ENCODE measurements around the gene EDEM2.
A peak's percentile ranks its signal among the peaks of the same experiment; 100 is the strongest.
"Not testable (repeated sequence)": the region's sequence is repeated elsewhere in the genome, so short reads cannot be mapped to it uniquely, and the experiment has no call there.

EDEM2 gene

DNA sequence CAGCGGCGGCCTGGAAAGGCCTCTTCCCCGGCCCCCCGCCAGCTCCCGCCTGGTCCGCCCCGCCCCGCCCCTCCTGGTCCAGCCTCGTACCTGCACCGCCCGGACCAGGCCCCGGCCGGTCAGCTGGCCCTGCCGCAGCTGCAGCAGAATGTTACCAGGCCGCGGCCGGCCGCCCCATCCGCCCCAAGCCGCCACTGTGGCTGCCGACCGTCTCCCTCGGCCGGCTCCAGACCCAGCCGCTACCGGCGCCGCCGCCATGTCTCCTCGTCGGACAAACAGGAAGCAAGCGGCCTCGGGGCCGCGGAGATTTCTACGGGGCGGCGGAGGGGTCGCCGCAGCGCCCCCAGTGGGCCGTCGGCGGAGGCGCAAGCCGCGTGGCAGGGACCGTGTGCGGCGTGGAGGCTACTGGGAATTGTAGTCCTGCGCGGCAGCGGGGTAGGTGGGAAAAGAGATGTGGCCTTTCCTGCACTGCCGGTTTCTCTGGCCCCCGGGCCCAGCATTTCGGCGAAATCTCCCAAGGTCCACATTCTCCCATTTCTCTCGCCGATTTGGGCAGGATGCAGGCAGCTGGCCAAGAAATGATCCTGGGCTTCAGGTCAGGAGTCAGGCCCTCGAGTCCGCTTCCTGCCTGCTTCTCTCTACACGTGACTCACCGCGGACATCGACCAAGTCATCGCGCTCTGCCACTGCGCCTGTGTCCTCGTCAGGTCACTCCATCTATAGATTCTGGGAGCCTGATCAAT is 54.4 kb downstream of the EDEM2 start, which contains the start of gene TRPC4AP:
Gene TRPC4AP (minus strand): TSS at position 284 of the 743 bp plus-strand sequence. CDS start 26 bp downstream, at position 258.
- peak within 1 kb of the TSS; percentile 95 for H3K4me3 Mint-ChIP-seq
- peaks cover 56% of the 10 kb centered on the region for H3K4me1 Mint-ChIP-seq
- ATAC-seq, result peak; percentile 94
- H3K27me3 Mint-ChIP-seq, result no peaks in the 10 kb centered on the region
- peak; percentile 87 for DNase-seq
- H3K36me3 Mint-ChIP-seq (ENCODE audit: low read depth), result peaks cover 10% of the 10 kb centered on the region
- H3K9me3 Mint-ChIP-seq, result no peaks in the 10 kb centered on the region
- peak within 1 kb of the TSS; percentile 99 for H3K27ac Mint-ChIP-seq

DNA sequence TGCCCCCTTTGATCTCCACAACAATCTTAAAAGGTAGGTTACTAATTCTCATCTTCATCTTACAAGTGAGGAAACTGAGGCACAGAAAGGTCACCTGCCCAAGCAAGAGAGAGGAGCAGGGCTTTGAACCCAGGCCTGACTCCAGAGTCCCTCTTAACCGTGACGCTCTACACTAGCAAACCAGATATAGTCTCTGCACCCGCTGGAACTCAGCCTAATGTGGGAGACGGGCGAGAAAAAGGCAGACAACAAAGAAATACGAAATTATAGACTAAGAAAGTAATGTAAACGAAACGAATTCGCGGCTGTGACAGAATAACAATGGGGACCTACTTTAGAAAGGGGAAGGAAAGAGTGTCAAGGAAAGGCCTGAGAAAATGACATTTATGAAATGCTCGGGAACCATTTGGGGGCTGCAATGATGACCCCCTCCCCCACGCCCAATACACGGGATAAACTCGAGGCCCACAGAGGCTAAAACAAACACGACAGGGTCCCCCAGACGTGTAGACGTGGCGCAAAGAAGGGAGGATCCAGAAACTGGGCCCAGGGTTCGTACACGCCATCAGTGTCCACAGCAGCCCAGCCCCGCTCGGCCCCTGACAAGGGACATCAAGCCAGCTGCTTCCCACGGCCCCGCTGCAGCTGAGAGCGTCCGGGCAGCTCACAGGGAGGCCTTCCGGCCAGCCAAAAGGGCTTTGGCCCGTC is 55.2 kb downstream of the EDEM2 start:
- no peaks in the 10 kb centered on the region for H3K27me3 Mint-ChIP-seq
- no peaks in the 10 kb centered on the region for H3K9me3 Mint-ChIP-seq
- H3K27ac Mint-ChIP-seq, result peak overlapping the region; percentile 91
- H3K4me1 Mint-ChIP-seq, result peaks cover 59% of the 10 kb centered on the region
- ATAC-seq (peak; percentile 11), DNase-seq (no peak)
- H3K4me3 Mint-ChIP-seq, result peak overlapping the region; percentile 95
- H3K36me3 Mint-ChIP-seq (ENCODE audit: low read depth), result peaks cover 14% of the 10 kb centered on the region

GRCh38 chr20:35088231-35089145 is 58.6 kb downstream of the EDEM2 start:
- DNase-seq, result no peak

GRCh38 chr20:35087791-35088190 is 59.3 kb downstream of the EDEM2 start:
- Mint-ChIP-seq H3K27ac (peak overlapping the region; percentile 4), H3K27me3 (no peaks in the 10 kb centered on the region), H3K36me3 (ENCODE audit: low read depth) (peaks cover 14% of the 10 kb centered on the region), H3K4me1 (peaks cover 58% of the 10 kb centered on the region), H3K9me3 (no peaks in the 10 kb centered on the region), H3K4me3 (no peak overlapping the region)
- DNase-seq, result no peak
- no peak for ATAC-seq

More at GRCh38 chr20:35088231-35089145, 58.6 kb downstream of the EDEM2 start:
- peaks cover 62% of the 10 kb centered on the region for H3K4me1 Mint-ChIP-seq
- H3K36me3 Mint-ChIP-seq (ENCODE audit: low read depth), result peaks cover 14% of the 10 kb centered on the region
- no peaks in the 10 kb centered on the region for H3K9me3 Mint-ChIP-seq
- peak overlapping the region; percentile 4 for H3K27ac Mint-ChIP-seq
- ATAC-seq, result no peak
- no peaks in the 10 kb centered on the region for H3K27me3 Mint-ChIP-seq
- no peak overlapping the region for H3K4me3 Mint-ChIP-seq

DNA sequence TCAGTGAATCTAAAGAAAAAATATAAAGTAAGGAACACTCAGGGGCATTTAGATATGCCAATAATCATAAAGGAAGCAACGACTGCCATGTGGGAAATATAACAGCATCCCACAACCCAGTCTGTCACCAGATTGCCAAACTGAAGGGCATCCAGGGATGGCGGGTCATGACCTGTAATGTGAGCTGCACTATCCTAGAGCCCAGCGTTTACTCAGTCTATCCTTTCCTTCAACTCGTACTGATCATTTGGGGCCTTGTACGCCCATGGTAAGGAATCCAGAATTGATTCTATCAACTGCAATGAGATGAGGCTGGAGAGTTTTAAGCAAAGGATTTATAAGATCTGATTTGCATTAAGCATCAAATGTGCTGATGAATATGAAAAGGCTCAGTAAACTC is 59.8 kb downstream of the EDEM2 start:
- ATAC-seq, result no peak
- H3K4me1 Mint-ChIP-seq, result peaks cover 59% of the 10 kb centered on the region
- no peaks in the 10 kb centered on the region for H3K27me3 Mint-ChIP-seq
- no peaks in the 10 kb centered on the region for H3K9me3 Mint-ChIP-seq
- no peak overlapping the region for H3K4me3 Mint-ChIP-seq
- H3K27ac Mint-ChIP-seq, result peak overlapping the region; percentile 4
- DNase-seq, result no peak
- H3K36me3 Mint-ChIP-seq (ENCODE audit: low read depth), result peaks cover 14% of the 10 kb centered on the region

GRCh38 chr20:35085477-35086225 is 61.5 kb downstream of the EDEM2 start:
- Mint-ChIP-seq H3K4me1 (peaks cover 57% of the 10 kb centered on the region), H3K4me3 (no peak overlapping the region), H3K9me3 (no peaks in the 10 kb centered on the region), H3K27ac (peak overlapping the region; percentile 0), H3K36me3 (ENCODE audit: low read depth) (peaks cover 11% of the 10 kb centered on the region), H3K27me3 (no peaks in the 10 kb centered on the region)
- ATAC-seq (peak; percentile 77), DNase-seq (no peak)

GRCh38 chr20:35084998-35085397 is 62.1 kb downstream of the EDEM2 start:
- ATAC-seq, result no peak
- DNase-seq, result no peak
- Mint-ChIP-seq H3K4me3 (no peak overlapping the region), H3K27ac (peak overlapping the region; percentile 0), H3K27me3 (no peaks in the 10 kb centered on the region), H3K4me1 (peaks cover 60% of the 10 kb centered on the region), H3K9me3 (no peaks in the 10 kb centered on the region), H3K36me3 (ENCODE audit: low read depth) (peaks cover 11% of the 10 kb centered on the region)

- H3K27ac Mint-ChIP-seq, H3K4me3 Mint-ChIP-seq, H3K9me3 Mint-ChIP-seq, DNase-seq, H3K27me3 Mint-ChIP-seq, ATAC-seq: not testable (repeated sequence)
- Mint-ChIP-seq H3K4me1 (peaks cover 44% of the 10 kb centered on the region), H3K36me3 (ENCODE audit: low read depth) (peaks cover 22% of the 10 kb centered on the region)
Measured at GRCh38 chr20:35080348-35080642, 66.8 kb downstream of the EDEM2 start.

GRCh38 chr20:35079472-35080347 is 67.4 kb downstream of the EDEM2 start:
- Mint-ChIP-seq H3K4me1 (peaks cover 38% of the 10 kb centered on the region), H3K4me3 (no peak overlapping the region), H3K27ac (no peak overlapping the region), H3K27me3 (no peaks in the 10 kb centered on the region), H3K9me3 (no peaks in the 10 kb centered on the region), H3K36me3 (ENCODE audit: low read depth) (peaks cover 28% of the 10 kb centered on the region)
- DNase-seq (no peak), ATAC-seq (no peak)

- Mint-ChIP-seq H3K27me3 (no peaks in the 10 kb centered on the region), H3K4me3 (no peak overlapping the region), H3K9me3 (no peaks in the 10 kb centered on the region), H3K27ac (no peak overlapping the region), H3K4me1 (peaks cover 30% of the 10 kb centered on the region), H3K36me3 (ENCODE audit: low read depth) (peaks cover 42% of the 10 kb centered on the region)
- ATAC-seq (no peak), DNase-seq (no peak)
Measured at GRCh38 chr20:35077872-35078271, 69.3 kb downstream of the EDEM2 start.

- ATAC-seq (no peak), DNase-seq (no peak)
- Mint-ChIP-seq H3K9me3 (no peaks in the 10 kb centered on the region), H3K27me3 (no peaks in the 10 kb centered on the region), H3K4me3 (no peak overlapping the region), H3K36me3 (ENCODE audit: low read depth) (peaks cover 46% of the 10 kb centered on the region), H3K4me1 (peaks cover 28% of the 10 kb centered on the region), H3K27ac (no peak overlapping the region)
Measured at GRCh38 chr20:35077341-35077740, 69.8 kb downstream of the EDEM2 start.

GRCh38 chr20:35071436-35072153 is 75.5 kb downstream of the EDEM2 start:
- H3K36me3 Mint-ChIP-seq (ENCODE audit: low read depth), result peaks cover 58% of the 10 kb centered on the region
- not testable (repeated sequence) for ATAC-seq, H3K4me3 Mint-ChIP-seq, H3K9me3 Mint-ChIP-seq, H3K27ac Mint-ChIP-seq, DNase-seq, H3K27me3 Mint-ChIP-seq
- H3K4me1 Mint-ChIP-seq, result peaks cover 25% of the 10 kb centered on the region

DNA sequence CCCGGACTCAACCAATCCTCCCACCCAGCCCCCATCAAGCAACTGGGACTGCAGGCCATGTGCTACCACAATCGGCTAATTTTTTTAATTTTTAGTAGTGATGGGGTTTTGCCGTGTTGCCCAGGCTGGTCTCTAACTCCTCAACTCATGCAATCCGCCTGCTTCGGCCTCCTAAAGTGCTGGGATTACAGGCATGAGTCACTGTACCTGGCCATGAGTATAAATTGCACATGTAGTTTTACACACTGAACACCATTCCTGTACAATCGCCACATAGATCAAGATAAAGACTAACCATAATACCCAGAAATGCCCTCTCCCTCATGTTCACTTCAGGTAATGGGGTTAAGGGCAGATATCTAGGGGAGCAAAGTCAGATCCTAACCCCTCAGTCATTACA is 80.9 kb downstream of the EDEM2 start:
- Mint-ChIP-seq H3K9me3 (no peaks in the 10 kb centered on the region), H3K27ac (no peak overlapping the region), H3K27me3 (no peaks in the 10 kb centered on the region), H3K4me3 (no peak overlapping the region), H3K36me3 (ENCODE audit: low read depth) (peaks cover 38% of the 10 kb centered on the region), H3K4me1 (peaks cover 54% of the 10 kb centered on the region)
- no peak for DNase-seq
- no peak for ATAC-seq

Measured in activated naive CD8-positive, alpha-beta T cell treated with anti-CD3 and anti-CD28 coated beads, Interleukin-2, amount 50 U/mL, for 24 hours (primary cell).